ENCODE data around the gene MAP3K10.

MAP3K10 gene

GRCh38 chr19:40175820-40176219, 15.4 kb upstream of the MAP3K10 start:
- no peak for DNase-seq

GRCh38 chr19:40177286-40178070, 13.7 kb upstream of the MAP3K10 start:
- no peak for DNase-seq

DNA sequence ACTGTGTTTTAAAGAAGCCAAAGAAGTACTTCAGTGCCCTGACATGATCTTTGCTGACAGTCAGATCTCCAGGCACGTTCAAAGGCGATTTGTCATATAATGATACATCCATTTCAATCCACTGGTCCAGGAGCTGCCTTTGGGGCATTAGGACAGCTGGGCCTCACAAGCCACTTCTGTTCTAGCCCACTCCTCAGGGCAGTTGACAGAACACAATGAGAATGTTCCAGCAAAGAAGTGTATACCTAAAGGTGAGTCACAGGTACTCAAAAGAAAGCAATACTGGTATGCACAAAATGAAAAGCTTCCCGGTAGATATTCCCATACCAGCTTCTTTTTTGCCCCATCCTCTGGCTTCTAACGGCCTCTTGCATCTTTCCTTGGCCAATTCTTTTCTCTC, 12.5 kb upstream of the MAP3K10 start:
- DNase-seq: no peak

- no peak for DNase-seq
Observed at GRCh38 chr19:40184273-40184672, 7.0 kb upstream of the MAP3K10 start.

- DNase-seq: peak; percentile 12
Observed at GRCh38 chr19:40191836-40192646, 815 bp downstream of the MAP3K10 start.

- no peak for DNase-seq
Observed at GRCh38 chr19:40192758-40193586, 1.7 kb downstream of the MAP3K10 start.

DNA sequence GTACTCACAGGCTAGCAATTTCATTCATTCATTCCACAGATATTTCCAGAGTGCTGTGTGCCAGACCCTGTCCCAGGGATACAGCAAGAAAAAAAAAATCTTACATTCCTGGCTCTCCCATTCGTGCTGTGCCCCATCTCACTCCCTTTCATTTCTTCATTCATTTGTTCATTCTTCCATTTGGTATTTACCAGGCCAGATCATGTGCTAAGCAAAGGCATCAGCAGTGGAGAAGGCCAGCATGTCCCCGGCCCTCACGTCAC, 2.3 kb downstream of the MAP3K10 start:
- no peak for DNase-seq

DNA sequence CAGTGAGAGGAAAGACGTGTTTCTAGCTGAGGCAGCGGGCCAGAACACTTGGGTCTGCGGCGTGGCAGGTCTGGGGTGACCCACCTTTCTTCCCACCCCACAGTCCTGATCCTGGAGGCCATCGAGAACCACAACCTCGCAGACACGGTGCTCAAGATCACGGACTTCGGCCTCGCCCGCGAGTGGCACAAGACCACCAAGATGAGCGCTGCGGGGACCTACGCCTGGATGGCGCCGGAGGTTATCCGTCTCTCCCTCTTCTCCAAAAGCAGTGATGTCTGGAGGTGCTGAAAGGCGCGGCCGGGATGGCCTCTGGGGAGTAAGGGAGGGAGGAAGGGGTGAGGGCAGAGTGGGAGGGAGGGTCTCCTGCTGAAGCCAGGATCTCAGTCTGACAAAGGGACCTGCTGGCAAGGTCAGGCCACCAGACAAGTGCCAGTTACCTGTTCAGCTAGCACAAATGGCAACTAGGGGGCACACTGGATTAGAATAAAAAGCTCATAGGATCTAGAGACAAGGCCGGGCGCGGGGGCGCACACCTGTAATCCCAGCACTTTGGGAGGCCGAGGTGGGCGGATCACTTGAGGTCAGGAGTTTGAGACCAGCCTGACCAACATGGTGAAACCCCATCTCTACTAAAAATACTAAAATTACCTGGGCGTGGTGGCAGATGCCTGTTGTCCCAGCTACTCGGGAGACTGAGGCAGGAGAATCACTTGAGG, 7.2 kb downstream of the MAP3K10 start:
- DNase-seq: no peak

GRCh38 chr19:40200341-40201099, 9.3 kb downstream of the MAP3K10 start:
- no peak for DNase-seq

- DNase-seq: no peak
Observed at GRCh38 chr19:40204381-40204780, 13.2 kb downstream of the MAP3K10 start.

GRCh38 chr19:40205760-40206159, 14.5 kb downstream of the MAP3K10 start:
- DNase-seq: no peak

DNA sequence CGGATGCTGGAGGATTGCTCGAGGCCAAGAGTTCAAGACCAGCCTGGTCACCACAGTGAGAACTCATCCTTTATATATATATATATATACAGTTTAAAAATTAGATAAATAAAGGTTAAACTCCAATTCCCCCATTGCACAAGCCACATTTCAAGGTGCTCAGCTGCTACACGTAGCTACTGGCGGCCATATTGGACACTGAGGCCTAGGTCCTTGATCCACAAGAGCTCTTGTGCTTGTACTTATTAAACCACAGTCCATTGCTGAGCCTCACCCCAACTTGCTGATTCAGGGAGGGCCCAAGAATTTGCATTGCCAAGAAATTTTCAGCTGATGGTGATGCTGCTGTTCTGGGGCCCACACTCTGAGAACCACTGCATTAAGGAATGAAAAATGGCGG, 17.4 kb downstream of the MAP3K10 start:
- DNase-seq: no peak

- no peak for DNase-seq
Observed at GRCh38 chr19:40210889-40211288, 19.7 kb downstream of the MAP3K10 start.

DNA sequence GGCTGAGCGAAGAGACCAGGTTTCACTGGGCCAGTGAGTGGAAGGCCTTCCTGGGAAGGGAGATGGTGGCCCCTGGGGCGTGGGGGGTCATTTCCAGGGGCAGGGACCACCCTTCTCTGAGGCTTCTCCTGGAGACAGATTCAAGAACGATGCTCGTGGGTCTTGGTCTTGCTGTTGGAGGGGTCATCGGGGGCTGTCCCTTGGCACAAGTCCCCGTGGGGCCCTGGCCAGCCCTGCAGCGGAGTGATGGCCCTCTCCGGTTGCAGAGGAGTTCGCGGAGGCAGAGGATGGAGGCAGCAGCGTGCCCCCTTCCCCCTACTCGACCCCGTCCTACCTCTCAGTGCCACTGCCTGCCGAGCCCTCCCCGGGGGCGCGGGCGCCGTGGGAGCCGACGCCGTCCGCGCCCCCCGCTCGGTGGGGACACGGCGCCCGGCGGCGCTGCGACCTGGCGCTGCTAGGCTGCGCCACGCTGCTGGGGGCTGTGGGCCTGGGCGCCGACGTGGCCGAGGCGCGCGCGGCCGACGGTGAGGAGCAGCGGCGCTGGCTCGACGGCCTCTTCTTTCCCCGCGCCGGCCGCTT, 22.1 kb downstream of the MAP3K10 start:
- no peak for DNase-seq

- no peak for DNase-seq
Observed at GRCh38 chr19:40213882-40214570, 22.8 kb downstream of the MAP3K10 start.

DNA sequence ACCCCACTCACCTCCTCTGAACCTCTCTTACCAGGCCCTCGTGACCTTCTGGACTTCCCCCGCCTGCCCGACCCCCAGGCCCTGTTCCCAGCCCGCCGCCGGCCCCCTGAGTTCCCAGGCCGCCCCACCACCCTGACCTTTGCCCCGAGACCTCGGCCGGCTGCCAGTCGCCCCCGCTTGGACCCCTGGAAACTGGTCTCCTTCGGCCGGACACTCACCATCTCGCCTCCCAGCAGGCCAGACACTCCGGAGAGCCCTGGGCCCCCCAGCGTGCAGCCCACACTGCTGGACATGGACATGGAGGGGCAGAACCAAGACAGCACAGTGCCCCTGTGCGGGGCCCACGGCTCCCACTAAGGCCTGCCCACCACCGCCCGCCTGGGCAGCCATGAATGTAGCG, 23.7 kb downstream of the MAP3K10 start:
- DNase-seq: no peak

GRCh38 chr19:40216013-40216776, 25.0 kb downstream of the MAP3K10 start:
- peak; percentile 32 for DNase-seq

DNA sequence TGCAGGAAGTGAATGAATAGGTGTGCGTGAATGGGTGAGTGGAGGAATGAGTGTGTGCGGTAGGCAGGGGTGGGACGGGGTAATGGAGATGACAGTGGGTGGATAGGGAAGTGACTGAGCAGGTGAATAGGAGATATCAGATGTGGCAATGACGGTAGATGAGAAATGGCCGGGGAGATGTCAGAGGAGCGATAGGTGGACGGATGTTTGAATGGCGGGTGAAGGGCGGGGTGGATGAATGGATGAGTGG, 25.5 kb downstream of the MAP3K10 start:
- DNase-seq: no peak

DNA sequence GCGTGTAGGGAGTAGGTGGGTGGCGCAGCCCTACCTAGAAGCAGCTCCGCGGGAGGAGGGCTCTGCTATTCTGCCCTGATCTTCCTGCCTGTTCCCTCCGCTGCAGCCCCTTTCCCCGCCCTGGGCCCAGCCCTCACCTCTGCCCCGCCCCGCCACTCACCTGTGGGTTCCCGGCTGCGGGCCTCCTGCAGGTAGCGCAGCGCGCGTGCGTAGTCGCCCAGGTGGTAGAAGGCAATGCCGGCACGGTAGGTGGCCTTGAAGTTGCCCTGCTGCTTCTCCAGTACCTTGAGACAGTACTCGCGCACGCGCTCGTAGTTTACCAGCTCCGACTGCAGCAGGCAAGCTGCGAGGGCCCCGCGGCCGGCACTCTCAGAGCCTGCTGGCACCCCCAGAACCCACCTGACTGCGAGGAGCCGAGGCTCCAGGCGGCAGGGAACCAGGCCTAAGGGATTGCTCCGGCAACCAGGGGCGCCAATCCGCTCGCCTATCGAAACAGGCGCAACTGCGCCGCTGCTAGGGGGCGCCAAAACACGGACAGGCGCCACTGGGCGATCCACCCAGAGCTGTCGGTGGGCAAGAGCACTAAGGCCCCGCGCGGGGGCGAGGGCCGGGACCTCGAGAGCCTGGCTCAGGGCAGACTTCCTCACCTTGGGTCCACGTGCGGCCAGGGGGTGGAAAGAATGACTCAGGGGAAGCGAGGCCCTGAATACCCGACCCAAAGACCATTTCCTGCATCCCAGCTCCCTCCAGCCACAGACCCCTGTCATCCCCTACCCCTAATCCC, 26.0 kb downstream of the MAP3K10 start:
- DNase-seq: peak; percentile 87

Data from DMS79 (cell line).